WTC11 (cell line): ENCODE results near the gene ANKDD1B. TPM values are rescaled to one million over a fixed set of nuclear protein-coding genes. Genes with fewer than 3 reads are reported as not detected.

ENCODE experiments used
- ATAC-seq: fragments of 200-7000 bp; cut with Tn5 transposase; 2 replicates; pipeline ENCODE4 v1.10.0; 2021; ENCODE audit warnings: mild to moderate bottlenecking, moderate library complexity
- CTCF ChIA-PET: fragments of 300-600 bp; sonication (Branson Sonifier 250); formaldehyde crosslinking; loops from one replicate; lab custom pipeline; 2021; ENCODE audit warnings: antibody characterized with exemption; lab: Charles Lee
- POLR2A ChIA-PET: fragments of 350-600 bp; sonication (Branson Sonifier 250); formaldehyde crosslinking; loops from one replicate; lab custom pipeline; 2021; ENCODE audit warnings: antibody characterized with exemption; lab: Charles Lee
- DNase-seq: peaks from one replicate; pipeline ENCODE4 v3.0.0; 2021; ENCODE audit warnings: low spot score
- H3K27ac Mint-ChIP-seq: 2 replicates; pipeline ENCODE4 v1.8.0; 2021; ENCODE audit warnings: mixed read lengths
- H3K27me3 Mint-ChIP-seq: 2 replicates; pipeline ENCODE4 v1.8.0; 2021; ENCODE audit warnings: low read depth, mild to moderate bottlenecking, moderate library complexity, mixed read lengths
- H3K36me3 Mint-ChIP-seq: 2 replicates; pipeline ENCODE4 v1.8.0; 2021; ENCODE audit warnings: mixed read lengths
- H3K4me1 Mint-ChIP-seq: 2 replicates; pipeline ENCODE4 v1.8.0; 2022; ENCODE audit warnings: mixed read lengths
- H3K4me3 Mint-ChIP-seq: 2 replicates; pipeline ENCODE4 v1.8.0; 2021; ENCODE audit warnings: mild to moderate bottlenecking, moderate library complexity, mixed read lengths
- H3K9me3 Mint-ChIP-seq: 2 replicates; pipeline ENCODE4 v1.8.0; 2021; ENCODE audit warnings: mixed read lengths
- AR ChIP-seq: fragments of 250-450 bp; sonication (Bioruptor Pico); IDR thresholded peaks from 2 replicates; pipeline ENCODE4 v1.9.0; 2021; ENCODE audit warnings: mild to moderate bottlenecking
- EMX1 ChIP-seq: fragments of 250-450 bp; sonication (Bioruptor Pico); IDR thresholded peaks from 2 replicates; pipeline ENCODE4 v1.8.0; 2021; ENCODE audit warnings: mild to moderate bottlenecking
- ESRRA ChIP-seq: sonication (generic); formaldehyde crosslinking; IDR thresholded peaks from 2 replicates; pipeline ENCODE4 v1.8.1; 2022; ENCODE audit warnings: mild to moderate bottlenecking, missing genetic modification reagents, borderline replicate concordance
- FOXP1 ChIP-seq: sonication (generic); formaldehyde crosslinking; IDR thresholded peaks from 2 replicates; pipeline ENCODE4 v1.8.0; 2022; ENCODE audit warnings: missing genetic modification reagents, mild to moderate bottlenecking, moderate library complexity, borderline replicate concordance
- FOXP4 ChIP-seq: sonication (generic); formaldehyde crosslinking; IDR thresholded peaks from 2 replicates; pipeline ENCODE4 v1.8.0; 2022; ENCODE audit warnings: mild to moderate bottlenecking, missing genetic modification reagents
- GRHL2 ChIP-seq: fragments of 250-450 bp; sonication (Bioruptor Pico); IDR thresholded peaks from 2 replicates; pipeline ENCODE4 v1.8.0; 2022; ENCODE audit warnings: mild to moderate bottlenecking, moderate library complexity; ENCODE audit not compliant: insufficient replicate concordance, severe bottlenecking
- IRF1 ChIP-seq: sonication (generic); formaldehyde crosslinking; IDR thresholded peaks from 2 replicates; pipeline ENCODE4 v1.8.0; 2023; ENCODE audit warnings: missing genetic modification reagents
- JUN ChIP-seq: sonication (generic); formaldehyde crosslinking; IDR thresholded peaks from 2 replicates; pipeline ENCODE4 v1.8.0; 2023; ENCODE audit warnings: mild to moderate bottlenecking, missing genetic modification reagents
- MLX ChIP-seq: sonication (generic); formaldehyde crosslinking; IDR thresholded peaks from 2 replicates; pipeline ENCODE4 v1.8.1; 2023; ENCODE audit warnings: mild to moderate bottlenecking, missing genetic modification reagents, moderate library complexity
- NFE2L1 ChIP-seq: sonication (generic); formaldehyde crosslinking; IDR thresholded peaks from 2 replicates; pipeline ENCODE4 v1.8.1; 2023; ENCODE audit warnings: missing genetic modification reagents
- PRRX2 ChIP-seq: fragments of 250-450 bp; sonication (Bioruptor Pico); IDR thresholded peaks from 2 replicates; pipeline ENCODE4 v1.8.0; 2021; ENCODE audit warnings: mild to moderate bottlenecking
- RELA ChIP-seq: sonication (generic); formaldehyde crosslinking; IDR thresholded peaks from 2 replicates; pipeline ENCODE4 v1.8.1; 2022; ENCODE audit warnings: missing genetic modification reagents, mild to moderate bottlenecking, borderline replicate concordance
- STAT6 ChIP-seq: sonication (generic); formaldehyde crosslinking; conservative IDR thresholded peaks from 2 replicates; pipeline ENCODE4 v1.8.1; 2023; ENCODE audit warnings: mild to moderate bottlenecking, low read depth, missing genetic modification reagents, moderate library complexity
- TP53 ChIP-seq: sonication (generic); formaldehyde crosslinking; IDR thresholded peaks from 2 replicates; pipeline ENCODE4 v1.8.1; 2023; ENCODE audit warnings: mild to moderate bottlenecking, missing genetic modification reagents
- USF2 ChIP-seq: sonication (generic); formaldehyde crosslinking; IDR thresholded peaks from 2 replicates; pipeline ENCODE4 v1.8.1; 2023; ENCODE audit warnings: mild to moderate bottlenecking, missing genetic modification reagents, moderate library complexity
- ZNF232 ChIP-seq: sonication (generic); formaldehyde crosslinking; IDR thresholded peaks from 2 replicates; pipeline ENCODE4 v1.8.0; 2022; ENCODE audit warnings: mild to moderate bottlenecking, missing genetic modification reagents
- ZNF263 ChIP-seq: sonication (generic); formaldehyde crosslinking; IDR thresholded peaks from 2 replicates; pipeline ENCODE4 v1.8.1; 2022; ENCODE audit warnings: low read depth, mild to moderate bottlenecking, moderate library complexity, missing genetic modification reagents
- ZNF425 ChIP-seq: fragments of 250-450 bp; sonication (Bioruptor Pico); conservative IDR thresholded peaks from 2 replicates; pipeline ENCODE4 v1.9.0; 2021; ENCODE audit warnings: mild to moderate bottlenecking
- total RNA-seq: library from RNA; stranded (reverse); gene quantifications from 3 replicates; pipeline ENCODE4 v1.2.3, GENCODE V29; 2021

Gene ANKDD1B
- total RNA-seq, 1 experiment from 2014 or later = 0.28 TPM

GRCh38 chr5:75672616-75673015 lies 61.4 kb downstream of the ANKDD1B start:
- no peak for TF ChIP-seq NFE2L1
- TF ChIP-seq MLX = no peak
- no peak for TF ChIP-seq EMX1 (CRISPR knock-in tag)
- no peak for TF ChIP-seq TP53 (CRISPR knock-in tag)
- no peak for TF ChIP-seq STAT6 (CRISPR knock-in tag)
- TF ChIP-seq ZNF232 (CRISPR knock-in tag) = no peak
- no peak for TF ChIP-seq JUN (CRISPR knock-in tag)
- TF ChIP-seq ZNF425 (CRISPR knock-in tag) = no peak
- TF ChIP-seq ESRRA = no peak
- TF ChIP-seq IRF1 (CRISPR knock-in tag) = no peak
- no peak for TF ChIP-seq USF2 (CRISPR knock-in tag)
- TF ChIP-seq GRHL2 (CRISPR knock-in tag) = no peak
- no peak for TF ChIP-seq AR
- no peak for TF ChIP-seq FOXP4
- no peak for TF ChIP-seq RELA (CRISPR knock-in tag)
- no peak for TF ChIP-seq FOXP1 (CRISPR knock-in tag)
- TF ChIP-seq ZNF263 (CRISPR knock-in tag) = no peak
- no peak for TF ChIP-seq PRRX2 (CRISPR knock-in tag)
- ChIA-PET POLR2A (no interaction called here), CTCF (no interaction called here)
- DNase-seq (no peak), ATAC-seq (no peak)
- Mint-ChIP-seq H3K9me3 (no peaks in the 10 kb centered on the region), H3K27me3 (no peaks in the 10 kb centered on the region), H3K36me3 (peaks cover 3% of the 10 kb centered on the region; the same call in 1 of the 2 replicates), H3K27ac (no peak overlapping the region), H3K4me3 (no peak overlapping the region), H3K4me1 (peaks cover 13% of the 10 kb centered on the region; the same call in 1 of the 2 replicates)
